GM12874 (cell line): ENCODE measurements around the gene FOSL1.

Source experiments
- TF ChIP-seq, protein P1 (sequence below): IDR thresholded peaks from 2 replicates; pipeline ENCODE4 v1.5.1; 2011; ENCODE audit warnings: low read depth, mild to moderate bottlenecking, control low read depth, low read length, moderate library complexity; ENCODE audit not compliant: insufficient read depth

FOSL1 gene

DNA sequence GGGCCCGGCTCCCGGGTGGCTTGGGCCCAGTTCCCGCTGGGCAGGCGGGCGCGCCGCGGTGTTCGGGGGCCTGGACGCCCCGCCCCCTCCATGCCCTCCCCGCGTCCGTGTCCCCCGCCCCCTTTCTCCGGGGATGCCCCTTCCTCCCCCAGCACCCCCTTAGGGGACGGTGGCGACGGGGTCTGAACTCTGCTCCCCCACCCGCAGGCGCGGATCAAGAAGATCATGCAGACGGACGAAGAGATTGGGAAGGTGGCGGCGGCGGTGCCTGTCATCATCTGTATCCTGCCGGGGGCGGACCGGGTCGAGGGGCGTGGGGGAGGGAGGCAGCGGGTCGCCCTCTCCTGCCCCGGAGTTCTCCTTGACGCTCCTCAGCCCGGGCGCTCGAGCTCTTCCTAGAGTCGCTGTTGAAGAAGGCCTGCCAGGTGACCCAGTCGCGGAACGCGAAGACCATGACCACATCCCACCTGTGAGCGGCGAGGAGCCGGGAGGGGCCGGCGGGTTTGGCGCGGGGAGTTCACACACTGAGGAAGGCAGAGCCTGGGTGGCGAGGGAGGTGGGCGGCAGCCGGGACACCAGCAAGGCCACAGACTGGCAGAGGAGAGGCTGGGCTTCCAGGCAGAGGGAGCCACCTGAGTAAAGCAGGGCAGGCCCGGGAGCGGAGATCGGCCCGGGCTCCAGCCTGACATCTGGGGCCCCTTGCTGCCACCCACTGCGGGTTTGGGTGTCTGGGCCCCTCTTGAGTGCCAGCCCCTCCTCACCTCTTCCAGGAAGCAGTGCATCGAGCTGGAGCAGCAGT, 19.6 kb upstream of the FOSL1 start:
- TF ChIP-seq, protein P1, sequence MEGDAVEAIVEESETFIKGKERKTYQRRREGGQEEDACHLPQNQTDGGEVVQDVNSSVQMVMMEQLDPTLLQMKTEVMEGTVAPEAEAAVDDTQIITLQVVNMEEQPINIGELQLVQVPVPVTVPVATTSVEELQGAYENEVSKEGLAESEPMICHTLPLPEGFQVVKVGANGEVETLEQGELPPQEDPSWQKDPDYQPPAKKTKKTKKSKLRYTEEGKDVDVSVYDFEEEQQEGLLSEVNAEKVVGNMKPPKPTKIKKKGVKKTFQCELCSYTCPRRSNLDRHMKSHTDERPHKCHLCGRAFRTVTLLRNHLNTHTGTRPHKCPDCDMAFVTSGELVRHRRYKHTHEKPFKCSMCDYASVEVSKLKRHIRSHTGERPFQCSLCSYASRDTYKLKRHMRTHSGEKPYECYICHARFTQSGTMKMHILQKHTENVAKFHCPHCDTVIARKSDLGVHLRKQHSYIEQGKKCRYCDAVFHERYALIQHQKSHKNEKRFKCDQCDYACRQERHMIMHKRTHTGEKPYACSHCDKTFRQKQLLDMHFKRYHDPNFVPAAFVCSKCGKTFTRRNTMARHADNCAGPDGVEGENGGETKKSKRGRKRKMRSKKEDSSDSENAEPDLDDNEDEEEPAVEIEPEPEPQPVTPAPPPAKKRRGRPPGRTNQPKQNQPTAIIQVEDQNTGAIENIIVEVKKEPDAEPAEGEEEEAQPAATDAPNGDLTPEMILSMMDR: no peak

DNA sequence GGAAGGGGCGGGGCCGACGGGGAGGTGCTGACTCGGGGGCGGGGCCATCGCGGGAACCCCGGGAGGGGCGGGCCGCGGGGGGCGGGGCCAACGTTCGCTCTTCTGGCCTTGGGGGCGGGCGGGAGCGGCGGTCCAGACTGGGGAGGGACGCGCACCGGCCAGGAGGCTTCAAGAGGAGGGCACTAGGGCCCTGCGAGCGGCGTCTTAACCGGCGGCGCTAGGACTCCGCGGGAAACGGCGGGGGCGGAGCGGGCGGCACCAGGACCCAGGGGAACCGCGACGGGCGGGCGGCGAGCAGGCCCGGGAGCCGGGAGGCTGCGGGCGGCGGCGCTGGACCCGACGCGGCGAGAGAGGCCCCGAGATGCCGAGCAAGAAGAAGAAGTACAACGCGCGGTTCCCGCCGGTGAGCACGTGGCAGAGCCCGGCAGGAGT, 19.0 kb upstream of the FOSL1 start, which contains the start of gene DRAP1:
Gene DRAP1, plus strand, starts transcription at position 286 of the 432 bp plus-strand sequence. Its CDS starts 76 bp downstream, at position 362.
- TF ChIP-seq, protein P1: no peak

DNA sequence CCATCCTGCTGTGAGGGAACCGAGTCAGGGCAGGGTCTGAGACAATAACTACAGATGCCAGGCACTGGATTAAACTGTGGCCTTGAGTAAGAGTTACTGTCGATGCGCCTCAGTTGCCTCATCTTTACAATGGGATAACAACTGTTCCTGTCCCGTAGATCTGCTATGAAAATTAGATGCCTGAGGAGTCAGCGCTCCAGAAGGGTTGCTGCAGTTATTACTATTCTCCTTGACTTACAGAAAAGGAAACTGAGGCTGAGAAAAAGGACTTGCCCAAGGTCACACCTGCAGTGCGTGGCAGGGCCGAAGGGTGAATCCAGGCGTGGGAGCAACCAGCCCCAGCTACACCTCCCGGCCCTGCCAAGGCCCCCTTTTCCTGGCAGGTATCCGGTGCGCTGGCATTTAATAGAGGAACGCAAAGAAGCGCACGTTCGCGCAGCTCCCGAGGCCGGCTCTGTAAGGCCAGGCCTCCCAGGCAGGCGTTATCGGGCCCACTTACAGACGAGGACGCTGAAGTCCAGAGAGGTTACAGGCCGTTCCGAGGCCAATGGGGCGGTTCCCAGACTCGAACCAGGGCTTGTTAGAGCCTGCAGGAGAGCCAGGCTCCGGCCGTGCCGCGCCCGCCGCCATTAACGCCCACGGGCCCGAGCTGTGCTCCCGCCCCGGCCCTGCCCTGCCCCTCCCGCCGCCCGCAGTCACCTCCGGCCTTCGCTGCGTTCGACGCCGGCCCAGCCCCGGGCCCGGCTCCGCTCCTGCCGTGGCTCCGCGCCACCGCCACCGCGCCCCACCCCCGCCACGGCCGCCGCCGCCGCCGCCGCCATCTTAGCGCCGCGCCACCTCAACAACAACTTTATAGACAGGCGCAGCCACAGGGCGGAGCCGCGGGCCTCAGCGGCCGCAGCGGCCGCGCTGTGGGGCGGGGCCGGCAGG, 18.3 kb upstream of the FOSL1 start, which contains the start of gene C11orf68:
Gene C11orf68, minus strand, starts transcription at position 852 of the 930 bp plus-strand sequence. Its CDS starts 31 bp downstream, at position 821.
- TF ChIP-seq, protein P1: no peak

DNA sequence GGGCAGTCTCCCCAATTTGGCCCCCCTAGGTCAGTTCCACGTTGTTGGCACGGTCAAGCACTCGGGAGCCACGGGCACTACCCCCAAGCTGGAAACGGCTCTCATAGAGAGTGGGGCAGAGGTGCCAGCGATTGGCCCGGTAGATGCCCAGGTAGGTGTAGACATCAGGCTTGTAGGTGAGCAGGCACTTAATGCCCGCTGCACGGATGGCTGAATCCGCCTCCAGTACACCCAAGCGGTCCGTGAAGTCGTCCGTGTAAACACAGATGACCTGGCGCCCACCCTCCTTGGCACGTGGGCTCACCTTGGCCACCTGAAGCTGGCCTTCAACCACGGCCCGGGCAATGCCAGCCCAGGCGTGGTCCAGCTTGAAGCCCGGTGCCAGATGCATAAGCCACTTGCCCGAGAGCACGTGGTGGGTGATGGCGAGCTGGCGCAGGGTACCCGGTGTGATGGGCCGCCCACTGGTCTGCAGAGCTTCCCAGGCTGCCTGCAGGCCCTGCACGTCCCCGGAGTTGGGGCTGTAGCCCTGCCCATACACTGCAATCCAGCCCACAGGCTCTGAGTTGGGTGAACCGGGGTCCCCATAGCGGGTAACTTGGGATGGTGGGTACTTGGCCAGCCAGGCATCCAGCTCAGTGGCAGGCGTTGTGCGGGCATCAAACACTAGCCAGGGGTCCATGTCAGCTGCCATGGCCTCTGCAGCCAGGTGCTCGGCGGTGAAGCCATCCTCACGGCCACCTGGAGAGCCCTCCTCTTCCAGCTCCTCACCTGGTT, 17.4 kb upstream of the FOSL1 start:
- TF ChIP-seq, protein P1: no peak

DNA sequence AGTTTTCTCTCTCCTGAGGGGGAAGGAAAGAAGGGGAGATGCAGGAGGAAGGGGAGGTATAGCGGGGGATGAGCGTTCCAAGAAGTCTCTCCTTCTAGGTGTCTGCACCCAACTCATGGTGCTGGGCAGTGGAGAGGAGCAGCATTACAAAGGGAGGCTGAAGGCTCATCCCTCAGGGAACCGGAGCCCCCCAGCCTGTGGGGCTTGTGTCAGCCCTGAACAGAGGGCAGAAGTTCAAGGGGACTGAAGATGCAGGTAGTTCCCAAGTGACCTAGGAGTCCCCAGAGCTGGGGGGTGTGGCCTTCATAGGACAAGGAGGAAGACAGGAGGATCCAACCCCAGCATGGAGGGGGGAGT, 16.9 kb upstream of the FOSL1 start:
- TF ChIP-seq, protein P1: no peak

DNA sequence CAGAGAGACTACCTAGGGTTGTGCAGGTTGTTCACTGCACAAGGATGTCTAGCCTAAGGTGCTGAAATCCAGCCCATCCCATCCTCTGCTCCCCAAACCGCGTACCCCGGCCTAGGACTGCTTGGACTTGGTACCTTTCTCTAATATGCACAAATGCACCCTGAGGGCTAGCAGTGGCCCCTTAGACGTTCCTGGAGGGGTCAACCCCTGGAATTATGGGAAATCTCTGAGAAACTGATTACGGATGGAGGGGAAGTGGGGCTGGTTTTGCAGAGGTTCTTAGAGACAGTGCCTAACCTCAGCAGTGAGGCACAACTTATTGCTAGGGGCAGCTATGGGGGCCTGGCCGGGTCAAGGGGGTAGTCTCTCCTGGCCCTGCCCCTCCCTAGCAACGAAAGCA, 16.2 kb upstream of the FOSL1 start:
- TF ChIP-seq, protein P1: no peak

DNA sequence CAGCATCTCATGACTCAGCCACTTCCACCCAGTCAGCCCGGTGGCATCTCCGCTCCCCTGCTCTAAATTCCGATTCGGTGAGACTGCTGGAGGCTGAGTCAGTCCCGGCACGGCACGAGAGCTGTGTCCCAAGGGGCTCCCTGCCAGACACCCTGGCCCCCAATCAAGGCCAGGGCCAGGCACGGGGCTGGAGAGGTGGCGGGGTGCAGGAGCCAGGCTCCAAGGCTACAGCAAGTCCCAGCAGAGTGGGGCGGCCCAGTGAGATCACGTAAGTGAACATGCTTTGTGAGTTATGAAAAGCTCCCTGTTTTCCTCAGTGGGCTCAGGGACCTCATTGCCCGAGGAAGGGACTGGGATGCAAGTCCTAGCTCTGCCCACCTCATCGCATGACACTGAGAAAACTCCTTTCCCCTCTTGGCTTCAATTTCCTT, 15.6 kb upstream of the FOSL1 start:
- TF ChIP-seq, protein P1: no peak
